ENCODE results near the gene DTX4. TPM values are rescaled to one million over a fixed set of nuclear protein-coding genes. Genes with fewer than 3 reads are reported as not detected.

The DTX4 gene
- polyA plus RNA-seq, 1 of the 3 experiments (the other 2 are of a cell fraction): 0.05 TPM

DNA sequence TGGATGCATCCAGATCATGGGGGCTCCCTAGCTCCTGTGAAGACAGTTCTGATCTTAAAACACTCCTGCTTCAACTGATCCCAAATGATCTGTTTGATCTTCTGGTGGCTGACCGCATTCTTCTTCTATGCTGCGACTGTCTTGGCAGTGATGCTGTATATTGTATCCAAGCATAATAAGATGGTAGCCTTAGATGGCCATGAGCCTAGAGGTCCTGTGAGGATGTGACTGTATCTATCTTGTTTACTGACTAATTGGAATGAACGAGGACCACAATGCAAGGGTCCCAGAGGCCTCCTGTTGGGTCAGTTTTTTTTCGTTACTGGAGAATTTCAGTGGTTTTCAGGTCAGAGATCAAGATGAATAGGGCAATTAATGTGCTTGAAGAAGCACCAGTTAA lies 47.9 kb downstream of the DTX4 start:
- Histone ChIP-seq H3K4me3 (ENCODE audit: low read depth in 2 of 2, low read length in 1 of 2) (no peak overlapping the region), H3K27ac (ENCODE audit: low read depth in 2 of 2, low read length in 1 of 2) (no peak overlapping the region), H3K9me3 (no peaks in the 10 kb centered on the region), H3F3A (replicated peaks; ENCODE audit: insufficient read depth) (no peaks in the 10 kb centered on the region), H3K9me2 (no peaks in the 10 kb centered on the region), H3K4me2 (no peak overlapping the region), H3K27me3 (ENCODE audit: insufficient read depth) (no peaks in the 10 kb centered on the region), H3K9ac (no peak overlapping the region), H2AFZ (ENCODE audit: low read depth) (no peak overlapping the region), H3K4me1 (ENCODE audit: control insufficient read depth in 1 of 2, insufficient read depth in 2 of 2, low read depth in 1 of 2, low read length in 1 of 2) (no peaks in the 10 kb centered on the region), H3K36me3 (replicated peaks in 1 of 2; ENCODE audit: control insufficient read depth in 1 of 2, insufficient read depth in 2 of 2, low read length in 1 of 2) (no peaks in the 10 kb centered on the region), H3K79me2 (ENCODE audit: insufficient read depth) (no peaks in the 10 kb centered on the region), H4K20me1 (ENCODE audit: insufficient read depth) (no peaks in the 10 kb centered on the region)
- CTCF ChIA-PET: interaction anchor here (1.1 to 3.0 kb wide), 4 partner anchors 9 to 48 kb away, joined by 3 to 9 read pairs (median 4); partner anchors contain the start of gene DTX4
- DNase-seq: no peak
- no peak for TF ChIP-seq FOSL2 (IDR thresholded peaks at IDR 0.05; ENCODE audit: borderline replicate concordance, low read depth)
- TF ChIP-seq CHD2 (IDR thresholded peaks at IDR 0.05; ENCODE audit: low read length, partially characterized antibody): no peak
- TF ChIP-seq TAF1 (IDR thresholded peaks at IDR 0.05; ENCODE audit: borderline replicate concordance, low read depth, low read length): no peak
- no peak for TF ChIP-seq GATA2 (CRISPR knock-in tag; IDR thresholded peaks at IDR 0.05)
- no peak for TF ChIP-seq ZBTB33 (IDR thresholded peaks at IDR 0.05; ENCODE audit: borderline replicate concordance, low read depth)
- TF ChIP-seq, protein P1, sequence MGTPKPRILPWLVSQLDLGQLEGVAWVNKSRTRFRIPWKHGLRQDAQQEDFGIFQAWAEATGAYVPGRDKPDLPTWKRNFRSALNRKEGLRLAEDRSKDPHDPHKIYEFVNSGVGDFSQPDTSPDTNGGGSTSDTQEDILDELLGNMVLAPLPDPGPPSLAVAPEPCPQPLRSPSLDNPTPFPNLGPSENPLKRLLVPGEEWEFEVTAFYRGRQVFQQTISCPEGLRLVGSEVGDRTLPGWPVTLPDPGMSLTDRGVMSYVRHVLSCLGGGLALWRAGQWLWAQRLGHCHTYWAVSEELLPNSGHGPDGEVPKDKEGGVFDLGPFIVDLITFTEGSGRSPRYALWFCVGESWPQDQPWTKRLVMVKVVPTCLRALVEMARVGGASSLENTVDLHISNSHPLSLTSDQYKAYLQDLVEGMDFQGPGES (IDR thresholded peaks at IDR 0.05; ENCODE audit: low read depth, low read length): no peak
- no peak for TF ChIP-seq MAX (IDR thresholded peaks at IDR 0.05; ENCODE audit: low read depth)
- 23% methylated on average over 4 of the region's 4 CpGs for WGBS (ENCODE audit: low lambda C conversion rate)
- POLR2A ChIA-PET: no interaction called here

DNA sequence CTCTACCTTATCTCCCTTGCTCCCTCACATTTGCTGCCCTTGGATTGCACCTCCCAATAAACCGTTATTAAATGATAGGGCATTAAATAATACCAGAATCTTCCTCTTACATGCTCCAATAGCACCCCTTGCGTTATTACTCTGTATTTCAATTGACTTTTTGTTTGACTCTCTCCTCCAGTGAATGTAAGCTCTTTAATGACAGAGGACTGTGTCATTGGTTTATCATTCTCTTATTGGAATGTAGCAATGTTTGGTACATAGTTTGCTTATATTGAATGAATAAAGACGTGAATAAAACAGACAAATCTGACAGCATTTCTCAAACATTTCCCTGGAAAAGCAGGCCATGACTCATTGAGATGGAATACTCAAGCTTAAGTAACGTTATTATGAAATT lies 49.5 kb downstream of the DTX4 start:
- Histone ChIP-seq H3K4me2 (no peak overlapping the region), H3K36me3 (replicated peaks in 1 of 2; ENCODE audit: control insufficient read depth in 1 of 2, insufficient read depth in 2 of 2, low read length in 1 of 2) (no peaks in the 10 kb centered on the region), H3F3A (replicated peaks; ENCODE audit: insufficient read depth) (no peaks in the 10 kb centered on the region), H3K9me3 (no peaks in the 10 kb centered on the region), H3K4me1 (ENCODE audit: control insufficient read depth in 1 of 2, insufficient read depth in 2 of 2, low read depth in 1 of 2, low read length in 1 of 2) (no peaks in the 10 kb centered on the region), H3K79me2 (ENCODE audit: insufficient read depth) (no peaks in the 10 kb centered on the region), H4K20me1 (ENCODE audit: insufficient read depth) (no peaks in the 10 kb centered on the region), H2AFZ (ENCODE audit: low read depth) (no peak overlapping the region), H3K9ac (no peak overlapping the region), H3K27ac (ENCODE audit: low read depth in 2 of 2, low read length in 1 of 2) (no peak overlapping the region), H3K9me2 (no peaks in the 10 kb centered on the region), H3K27me3 (ENCODE audit: insufficient read depth) (no peaks in the 10 kb centered on the region), H3K4me3 (ENCODE audit: low read depth in 2 of 2, low read length in 1 of 2) (no peak overlapping the region)
- no peak for DNase-seq
- CTCF ChIA-PET: no interaction called here
- POLR2A ChIA-PET: no interaction called here
- WGBS (ENCODE audit: low lambda C conversion rate): 1% methylated on average over 4 of the region's 4 CpGs
- TF ChIP-seq SMC3 (IDR thresholded peaks at IDR 0.05; ENCODE audit: low read depth, low read length) (no peak), RAD21 (IDR thresholded peaks at IDR 0.05; ENCODE audit: low read length) (no peak)
